22Rv1 (cell line): ENCODE data around the gene C16orf89.

Source experiments
- H3K27ac ChIP-seq: fragments of 450-650 bp; 2 replicates; pipeline ENCODE4 v1.5.1; 2017
- ZFX ChIP-seq: fragments of 450-650 bp; IDR thresholded peaks from 2 replicates; pipeline ENCODE4 v1.6.1; 2017; ENCODE audit warnings: antibody characterized with exemption, borderline replicate concordance
- TF ChIP-seq, protein P1 (sequence below): fragments of 450-650 bp; IDR thresholded peaks from 2 replicates; pipeline ENCODE4 v1.5.1; 2017; ENCODE audit warnings: mild to moderate bottlenecking

Gene C16orf89

GRCh38 chr16:5041600-5042133, 24.1 kb downstream of the C16orf89 start:
- no peak for TF ChIP-seq ZFX
- TF ChIP-seq, protein P1, sequence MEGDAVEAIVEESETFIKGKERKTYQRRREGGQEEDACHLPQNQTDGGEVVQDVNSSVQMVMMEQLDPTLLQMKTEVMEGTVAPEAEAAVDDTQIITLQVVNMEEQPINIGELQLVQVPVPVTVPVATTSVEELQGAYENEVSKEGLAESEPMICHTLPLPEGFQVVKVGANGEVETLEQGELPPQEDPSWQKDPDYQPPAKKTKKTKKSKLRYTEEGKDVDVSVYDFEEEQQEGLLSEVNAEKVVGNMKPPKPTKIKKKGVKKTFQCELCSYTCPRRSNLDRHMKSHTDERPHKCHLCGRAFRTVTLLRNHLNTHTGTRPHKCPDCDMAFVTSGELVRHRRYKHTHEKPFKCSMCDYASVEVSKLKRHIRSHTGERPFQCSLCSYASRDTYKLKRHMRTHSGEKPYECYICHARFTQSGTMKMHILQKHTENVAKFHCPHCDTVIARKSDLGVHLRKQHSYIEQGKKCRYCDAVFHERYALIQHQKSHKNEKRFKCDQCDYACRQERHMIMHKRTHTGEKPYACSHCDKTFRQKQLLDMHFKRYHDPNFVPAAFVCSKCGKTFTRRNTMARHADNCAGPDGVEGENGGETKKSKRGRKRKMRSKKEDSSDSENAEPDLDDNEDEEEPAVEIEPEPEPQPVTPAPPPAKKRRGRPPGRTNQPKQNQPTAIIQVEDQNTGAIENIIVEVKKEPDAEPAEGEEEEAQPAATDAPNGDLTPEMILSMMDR, result no peak
- no peak overlapping the region for H3K27ac ChIP-seq

GRCh38 chr16:5040451-5040850, 25.3 kb downstream of the C16orf89 start:
- H3K27ac ChIP-seq, result no peak overlapping the region
- no peak for TF ChIP-seq ZFX

GRCh38 chr16:5036228-5037156, 29.3 kb downstream of the C16orf89 start:
- no peak overlapping the region for H3K27ac ChIP-seq
- TF ChIP-seq, protein P1, result no peak
- TF ChIP-seq ZFX, result no peak

DNA sequence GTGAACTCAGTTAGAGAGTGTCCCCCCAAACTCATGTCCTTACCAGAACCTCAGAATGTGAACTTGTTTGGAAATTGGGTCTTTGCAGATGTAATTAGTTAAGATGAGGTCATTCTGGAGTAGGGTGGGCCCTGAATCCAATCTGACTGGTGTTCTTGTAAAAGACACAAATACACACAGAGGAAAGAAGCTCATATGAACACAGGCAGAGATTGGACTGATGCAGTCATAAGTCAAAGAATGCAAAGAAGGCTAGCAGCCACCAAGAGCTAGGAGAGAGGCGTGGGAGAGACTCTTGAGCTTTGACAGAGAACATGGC, 29.9 kb downstream of the C16orf89 start:
- TF ChIP-seq, protein P1, result no peak
- no peak for TF ChIP-seq ZFX

GRCh38 chr16:5034167-5034523, 31.6 kb downstream of the C16orf89 start:
- H3K27ac ChIP-seq, result peak overlapping the region; percentile 67; the same call in 1 of the 2 replicates
- no peak for TF ChIP-seq ZFX
- TF ChIP-seq, protein P1, result no peak

More for the DNA sequence above, 29.9 kb downstream of the C16orf89 start:
- H3K27ac ChIP-seq, result no peak overlapping the region

DNA sequence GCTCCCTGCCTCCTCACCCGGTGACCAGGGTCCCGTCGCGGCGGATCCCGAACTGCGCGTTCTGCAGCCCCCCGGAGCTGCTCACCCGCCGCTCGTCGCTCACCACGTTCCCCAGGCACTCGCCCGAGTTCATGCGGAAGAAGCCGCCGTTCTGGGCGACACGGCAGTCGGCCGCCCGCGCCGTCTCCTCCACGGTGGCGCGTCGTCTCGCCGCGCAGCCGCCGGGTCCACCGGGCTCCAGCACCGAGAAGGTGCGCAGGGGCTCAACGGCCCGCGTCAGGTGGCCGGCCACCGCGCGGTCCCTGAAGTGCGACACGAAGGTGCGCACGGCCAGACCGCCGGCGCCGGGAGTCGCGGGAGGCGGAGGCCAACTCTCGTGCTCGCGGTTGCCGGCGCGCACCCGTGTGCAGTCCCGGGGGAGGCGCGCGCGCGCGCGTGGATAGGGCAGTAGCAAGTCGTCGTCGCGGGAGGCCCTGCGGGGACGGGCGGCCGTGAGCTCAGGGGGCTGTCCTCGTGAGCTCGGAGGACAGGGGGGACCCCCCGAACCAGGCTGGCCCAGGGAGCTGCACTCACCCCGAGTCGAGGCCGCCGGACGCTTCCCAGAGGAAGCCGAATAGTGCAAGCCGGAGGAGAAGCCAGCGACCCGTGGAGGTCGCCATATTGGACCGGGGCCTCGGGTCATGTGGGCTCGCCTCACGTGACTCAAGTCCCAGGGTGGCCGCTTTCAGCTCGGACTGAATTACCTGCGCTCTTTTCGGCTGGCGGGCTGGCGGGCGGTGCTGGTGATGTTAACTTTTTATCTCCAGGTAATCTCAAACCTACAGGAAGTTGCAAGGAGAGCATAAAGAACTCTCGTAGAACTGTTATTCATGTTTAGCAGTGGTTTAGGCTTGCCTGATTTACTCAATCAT, 32.2 kb downstream of the C16orf89 start, which contains the start of gene NAGPA:
Gene NAGPA, minus strand, starts transcription at position 680 of the 911 bp plus-strand sequence. Its CDS starts 21 bp downstream, at position 659.
- H3K27ac ChIP-seq, result peak within 1 kb of the TSS; percentile 67
- TF ChIP-seq, protein P1, result no peak
- no peak for TF ChIP-seq ZFX

- TF ChIP-seq, protein P1, result no peak
- no peak for TF ChIP-seq ZFX
- peak overlapping the region; percentile 67 for H3K27ac ChIP-seq
Measured at GRCh38 chr16:5032748-5033167, 33.0 kb downstream of the C16orf89 start.
